ENCODE results near the gene LRRC72.

Gene LRRC72

DNA sequence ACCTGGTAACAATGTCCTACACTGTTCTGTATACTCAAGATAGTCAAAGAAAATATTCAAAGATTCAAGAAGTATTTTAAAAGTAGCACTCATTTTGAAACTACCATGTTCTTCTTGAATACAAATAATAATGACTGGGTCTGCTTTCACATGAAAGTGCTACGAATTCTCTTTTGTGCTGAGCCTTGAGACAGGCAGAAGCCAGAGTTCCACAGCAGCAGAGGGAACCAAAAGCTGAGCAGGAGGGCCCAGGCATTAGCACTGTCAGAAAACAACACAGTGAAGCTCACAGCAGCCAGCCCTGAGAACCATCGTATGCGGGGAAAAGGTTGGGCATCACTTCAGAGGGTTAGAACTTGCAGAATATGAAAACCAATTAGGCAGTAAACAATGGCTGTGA lies 80.1 kb downstream of the LRRC72 start:
- DNase-seq (ENCODE audit: low read depth): no peak
- H3K4me3 ChIP-seq (ENCODE audit: control insufficient read depth, low read depth, low read length): no peak overlapping the region
- TF ChIP-seq, protein P1, sequence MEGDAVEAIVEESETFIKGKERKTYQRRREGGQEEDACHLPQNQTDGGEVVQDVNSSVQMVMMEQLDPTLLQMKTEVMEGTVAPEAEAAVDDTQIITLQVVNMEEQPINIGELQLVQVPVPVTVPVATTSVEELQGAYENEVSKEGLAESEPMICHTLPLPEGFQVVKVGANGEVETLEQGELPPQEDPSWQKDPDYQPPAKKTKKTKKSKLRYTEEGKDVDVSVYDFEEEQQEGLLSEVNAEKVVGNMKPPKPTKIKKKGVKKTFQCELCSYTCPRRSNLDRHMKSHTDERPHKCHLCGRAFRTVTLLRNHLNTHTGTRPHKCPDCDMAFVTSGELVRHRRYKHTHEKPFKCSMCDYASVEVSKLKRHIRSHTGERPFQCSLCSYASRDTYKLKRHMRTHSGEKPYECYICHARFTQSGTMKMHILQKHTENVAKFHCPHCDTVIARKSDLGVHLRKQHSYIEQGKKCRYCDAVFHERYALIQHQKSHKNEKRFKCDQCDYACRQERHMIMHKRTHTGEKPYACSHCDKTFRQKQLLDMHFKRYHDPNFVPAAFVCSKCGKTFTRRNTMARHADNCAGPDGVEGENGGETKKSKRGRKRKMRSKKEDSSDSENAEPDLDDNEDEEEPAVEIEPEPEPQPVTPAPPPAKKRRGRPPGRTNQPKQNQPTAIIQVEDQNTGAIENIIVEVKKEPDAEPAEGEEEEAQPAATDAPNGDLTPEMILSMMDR (IDR thresholded peaks at IDR 0.05; ENCODE audit: control insufficient read depth, insufficient read depth, low read depth, low read length, missing control alignments): no peak

DNA sequence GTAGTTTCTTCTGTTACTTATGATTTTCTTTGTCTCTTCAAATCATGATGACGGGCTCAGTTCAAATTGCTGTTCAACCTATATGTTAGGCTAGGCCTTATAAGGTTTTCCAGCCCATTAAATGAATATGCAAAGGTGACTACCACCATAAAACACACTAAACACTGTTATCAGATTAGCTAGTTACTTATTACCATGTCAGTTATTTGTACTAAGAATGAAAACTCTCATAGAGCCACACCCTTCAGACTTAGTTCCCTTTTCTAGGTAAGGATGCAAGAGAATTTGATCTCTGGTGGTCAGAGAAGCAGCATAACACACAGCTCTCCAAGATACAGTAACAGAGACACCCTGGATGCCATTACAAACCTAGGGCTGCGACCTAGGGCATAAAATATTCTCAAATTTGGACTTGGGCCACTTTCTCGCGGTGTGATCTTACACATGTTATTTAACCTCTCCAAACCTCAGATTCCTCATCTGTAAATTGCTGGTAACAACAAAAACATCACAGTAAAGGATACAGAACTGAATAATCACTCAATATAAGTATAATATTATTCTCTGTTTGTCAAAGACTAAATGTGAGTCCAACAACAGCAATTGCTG lies 83.3 kb downstream of the LRRC72 start:
- TF ChIP-seq, protein P1 (IDR thresholded peaks at IDR 0.05; ENCODE audit: control insufficient read depth, insufficient read depth, low read depth, low read length, missing control alignments): no peak
- no peak overlapping the region for H3K4me3 ChIP-seq (ENCODE audit: control insufficient read depth, low read depth, low read length)
- no peak for DNase-seq (ENCODE audit: low read depth)

DNA sequence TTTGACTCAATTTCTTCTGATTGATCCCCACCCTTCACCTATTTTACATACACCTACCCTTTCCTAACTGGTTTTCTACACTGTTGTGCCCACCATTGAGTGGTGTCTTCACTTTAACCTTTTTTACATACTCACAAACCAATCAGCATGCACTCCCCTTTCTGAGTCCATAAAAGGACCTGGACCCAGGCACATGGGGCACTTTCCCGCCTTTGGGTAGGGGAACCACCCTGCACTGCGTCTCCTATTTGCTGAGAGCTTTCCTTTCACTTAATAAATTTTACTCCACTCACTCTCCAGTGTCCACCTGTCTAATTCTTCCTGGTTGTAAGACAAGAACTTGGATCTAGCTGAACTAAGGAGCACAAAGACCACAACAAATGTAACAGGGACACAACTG lies 85.1 kb downstream of the LRRC72 start:
- no peak for DNase-seq (ENCODE audit: low read depth)
- TF ChIP-seq, protein P1 (IDR thresholded peaks at IDR 0.05; ENCODE audit: control insufficient read depth, insufficient read depth, low read depth, low read length, missing control alignments): no peak
- H3K4me3 ChIP-seq (ENCODE audit: control insufficient read depth, low read depth, low read length): no peak overlapping the region

DNA sequence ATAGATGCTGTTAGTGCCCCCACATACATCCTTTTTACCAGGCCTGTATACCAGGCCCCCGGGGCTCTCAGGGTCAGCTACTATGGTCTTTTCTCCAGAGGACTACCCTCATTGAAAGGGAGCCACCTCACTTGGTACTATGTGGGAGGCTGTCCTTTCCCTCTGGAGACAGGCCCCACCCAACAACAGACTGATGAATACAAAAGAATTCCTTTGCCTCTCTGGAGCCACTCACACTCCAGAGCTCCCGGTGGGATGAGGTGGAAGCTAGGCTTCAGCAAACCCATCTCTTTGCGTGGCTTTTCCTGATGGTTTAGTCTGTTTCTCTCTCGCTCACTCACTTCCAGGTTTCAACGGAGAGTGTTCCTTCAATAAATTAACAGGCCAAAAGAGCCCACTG lies 88.6 kb downstream of the LRRC72 start:
- no peak overlapping the region for H3K4me3 ChIP-seq (ENCODE audit: control insufficient read depth, low read depth, low read length)
- TF ChIP-seq, protein P1 (IDR thresholded peaks at IDR 0.05; ENCODE audit: control insufficient read depth, insufficient read depth, low read depth, low read length, missing control alignments): no peak
- DNase-seq (ENCODE audit: low read depth): no peak

DNA sequence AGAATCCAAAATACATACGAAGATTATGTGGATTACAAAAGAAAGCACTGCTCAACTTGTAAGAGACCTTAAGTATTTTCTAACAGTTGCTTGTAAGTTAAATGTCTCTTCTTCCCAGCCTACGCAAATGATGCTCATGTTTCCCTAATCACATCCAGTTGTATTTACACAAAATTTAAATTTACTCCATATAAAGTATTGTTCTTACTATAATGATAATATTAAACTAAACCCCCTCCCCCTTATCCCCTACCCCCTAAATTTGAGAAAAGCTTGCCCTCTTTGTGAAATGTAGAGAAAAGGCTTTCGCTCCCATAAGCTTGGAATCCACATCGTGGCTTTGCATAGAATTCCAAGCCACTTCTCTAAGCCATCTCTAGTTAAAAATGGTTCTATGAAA lies 89.5 kb downstream of the LRRC72 start:
- TF ChIP-seq, protein P1 (IDR thresholded peaks at IDR 0.05; ENCODE audit: control insufficient read depth, insufficient read depth, low read depth, low read length, missing control alignments): no peak
- no peak for DNase-seq (ENCODE audit: low read depth)
- no peak overlapping the region for H3K4me3 ChIP-seq (ENCODE audit: control insufficient read depth, low read depth, low read length)

DNA sequence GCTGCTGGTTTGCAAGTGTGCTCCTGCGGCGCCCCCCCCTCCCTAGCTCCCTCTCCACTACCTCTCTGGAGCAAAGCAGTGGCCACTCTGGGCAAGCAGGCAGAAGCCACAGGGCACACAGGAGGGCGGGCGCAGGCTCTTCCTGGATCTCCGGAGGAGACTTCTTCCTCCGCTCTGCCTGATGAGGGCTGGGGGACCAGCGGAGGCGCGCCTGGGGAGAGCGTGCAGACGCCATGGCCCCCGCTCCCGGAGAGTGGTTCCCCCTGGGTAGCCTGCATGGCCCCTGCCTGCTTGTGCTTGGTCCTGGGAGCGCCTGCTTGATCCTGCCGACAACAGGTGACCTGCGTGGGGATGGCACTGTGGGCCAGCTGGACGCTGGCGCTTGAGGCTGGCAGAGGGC lies 89.9 kb downstream of the LRRC72 start:
- H3K4me3 ChIP-seq (ENCODE audit: control insufficient read depth, low read depth, low read length): no peak overlapping the region
- no peak for DNase-seq (ENCODE audit: low read depth)
- TF ChIP-seq, protein P1 (IDR thresholded peaks at IDR 0.05; ENCODE audit: control insufficient read depth, insufficient read depth, low read depth, low read length, missing control alignments): no peak
